SK-N-SH (cell line): ENCODE data around the gene TRIM10. TPM values are rescaled to one million over a fixed set of nuclear protein-coding genes. Genes with fewer than 3 reads are reported as not detected.

Experiments used
- CTCF ChIA-PET: fragments of 300-600, 350-600 bp; formaldehyde crosslinking; extraction: SDS; loops from one replicate; lab custom pipeline; 2021; lab: Yijun Ruan, JAX
- POLR2A ChIA-PET: fragments of 350-600 bp; sonication (Branson Sonifier 250); formaldehyde crosslinking; extraction: SDS; loops from one replicate; lab custom pipeline; 2020; ENCODE audit warnings: antibody characterized with exemption, inconsistent platforms; lab: Yijun Ruan, JAX
- DNase-seq: peaks from one replicate; pipeline ENCODE4 v3.0.0; 2012
- H2AFZ ChIP-seq: fragments of 200-600 bp; sonication (generic); 2 replicates; pipeline ENCODE4 v1.8.1; 2016; ENCODE audit warnings: antibody characterized with exemption, mild to moderate bottlenecking, low read depth
- H3F3A ChIP-seq: fragments of 200-600 bp; sonication (generic); replicated peaks from 2 replicates; pipeline ENCODE3; 2016; ENCODE audit warnings: antibody characterized with exemption, mild to moderate bottlenecking; ENCODE audit not compliant: insufficient read depth
- H3K27ac ChIP-seq, 2 experiments: fragments of 200-500 bp in 1 of 2; fragments of 200-600 bp in 1 of 2; sonication (Bioruptor generic) in 1 of 2; sonication (generic), shearing (Covaris generic) in 1 of 2; 2 replicates each; pipeline versions ENCODE4 v1.5.1 to v1.6.1; 2014 to 2016; ENCODE audit warnings: low read depth in 2 of 2, inconsistent platforms in 1 of 2, low read length in 1 of 2, mild to moderate bottlenecking in 1 of 2, mixed read lengths in 1 of 2
- H3K27me3 ChIP-seq: fragments of 200-600 bp; sonication (generic), shearing (Covaris generic); 2 replicates; pipeline ENCODE4 v1.6.1; 2016; ENCODE audit warnings: mixed run types; ENCODE audit not compliant: insufficient read depth
- H3K36me3 ChIP-seq, 2 experiments: fragments of 200-500 bp in 1 of 2; fragments of 200-600 bp in 1 of 2; sonication (Bioruptor generic) in 1 of 2; sonication (generic) in 1 of 2; replicated peaks in 1 of 2; 2 replicates each; pipeline versions ENCODE3 to v1.5.1; 2014 to 2016; ENCODE audit warnings: low read length in 1 of 2, mild to moderate bottlenecking in 1 of 2; ENCODE audit not compliant: insufficient read depth in 2 of 2, control insufficient read depth in 1 of 2
- H3K4me1 ChIP-seq, 2 experiments: fragments of 200-500 bp in 1 of 2; fragments of 200-600 bp in 1 of 2; sonication (Bioruptor generic) in 1 of 2; sonication (generic), shearing (Covaris generic) in 1 of 2; 2 replicates each; pipeline versions ENCODE4 v1.5.1 to v1.6.1; 2014 to 2016; ENCODE audit warnings: low read depth in 1 of 2, low read length in 1 of 2, mixed run types in 1 of 2; ENCODE audit not compliant: insufficient read depth in 2 of 2, control insufficient read depth in 1 of 2
- H3K4me2 ChIP-seq: fragments of 200-600 bp; sonication (generic), shearing (Covaris generic); 2 replicates; pipeline ENCODE4 v1.6.1; 2017; ENCODE audit warnings: mixed run types
- H3K4me3 ChIP-seq, 2 experiments: fragments of 200-500 bp in 1 of 2; fragments of 200-600 bp in 1 of 2; sonication (Bioruptor generic) in 1 of 2; sonication (generic), shearing (Covaris generic) in 1 of 2; 2 replicates each; pipeline versions ENCODE4 v1.5.1 to v1.8.1; 2014 to 2016; ENCODE audit warnings: low read depth in 2 of 2, inconsistent platforms in 1 of 2, low read length in 1 of 2, mild to moderate bottlenecking in 1 of 2, mixed read lengths in 1 of 2, moderate library complexity in 1 of 2
- H3K79me2 ChIP-seq: fragments of 200-600 bp; sonication (generic); 2 replicates; pipeline ENCODE4 v1.8.1; 2017; ENCODE audit warnings: mild to moderate bottlenecking; ENCODE audit not compliant: insufficient read depth
- H3K9ac ChIP-seq: fragments of 200-600 bp; sonication (generic); 2 replicates; pipeline ENCODE4 v1.6.1; 2017; ENCODE audit warnings: mixed run types
- H3K9me2 ChIP-seq: fragments of 200-600 bp; sonication (generic); 2 replicates; pipeline ENCODE4 v1.6.1; 2017; ENCODE audit warnings: mixed run types
- H3K9me3 ChIP-seq: fragments of 200-600 bp; sonication (generic); 2 replicates; pipeline ENCODE4 v1.6.1; 2017; ENCODE audit warnings: mixed run types, mild to moderate bottlenecking, moderate library complexity
- H4K20me1 ChIP-seq: fragments of 200-600 bp; sonication (generic); 2 replicates; pipeline ENCODE4 v1.6.1; 2017; ENCODE audit warnings: mild to moderate bottlenecking, mixed run types; ENCODE audit not compliant: insufficient read depth
- CHD2 ChIP-seq: fragments of 150-350 bp; IDR thresholded peaks from 2 replicates; pipeline ENCODE4 v1.6.1; 2018; ENCODE audit warnings: low read length; ENCODE audit not compliant: partially characterized antibody
- CTCF ChIP-seq: fragments of 200-600 bp; sonication (generic); IDR thresholded peaks from 2 replicates; pipeline ENCODE4 v1.6.1; 2017; ENCODE audit warnings: antibody characterized with exemption, mild to moderate bottlenecking, moderate library complexity
- NFIC ChIP-seq: IDR thresholded peaks from 2 replicates; pipeline ENCODE4 v1.4.0; 2012; ENCODE audit warnings: borderline replicate concordance
- POLR2AphosphoS5 ChIP-seq: IDR thresholded peaks from 2 replicates; pipeline ENCODE4 v1.6.1; 2012; ENCODE audit warnings: low read depth, low read length
- RAD21 ChIP-seq: IDR thresholded peaks from 2 replicates; pipeline ENCODE4 v1.6.1; 2012; ENCODE audit warnings: mild to moderate bottlenecking, low read length
- RCOR1 ChIP-seq: fragments of 150-350 bp; IDR thresholded peaks from 2 replicates; pipeline ENCODE4 v1.6.1; 2017; ENCODE audit warnings: antibody characterized with exemption, low read length
- REST ChIP-seq: IDR thresholded peaks from 2 replicates; pipeline ENCODE4 v1.6.1; 2012; ENCODE audit warnings: mild to moderate bottlenecking, low read depth, low read length, moderate library complexity
- RFX5 ChIP-seq: IDR thresholded peaks from 2 replicates; pipeline ENCODE4 v1.6.1; 2012; ENCODE audit warnings: mild to moderate bottlenecking, improper control_type of control experiment, low read length
- TCF12 ChIP-seq: IDR thresholded peaks from 2 replicates; pipeline ENCODE4 v1.4.0; 2012
- TEAD4 ChIP-seq: IDR thresholded peaks from 2 replicates; pipeline ENCODE4 v1.4.0; 2012; ENCODE audit warnings: mild to moderate bottlenecking, borderline replicate concordance; ENCODE audit not compliant: insufficient read depth
- USF1 ChIP-seq: IDR thresholded peaks from 2 replicates; pipeline ENCODE4 v1.4.0; 2012; ENCODE audit warnings: low read depth, borderline replicate concordance
- USF2 ChIP-seq: fragments of 150-350 bp; IDR thresholded peaks from 2 replicates; pipeline ENCODE4 v1.6.1; 2017; ENCODE audit warnings: antibody characterized with exemption, low read length, low read depth, borderline replicate concordance
- ZBTB33 ChIP-seq: IDR thresholded peaks from 2 replicates; pipeline ENCODE4 v1.4.0; 2012; ENCODE audit warnings: low read depth, borderline replicate concordance
- WGBS: methylation state at CpG from one replicate; pipeline ENCODE4 v1.1.6; 2017; ENCODE audit warnings: low lambda C conversion rate; 5-methylcytosine and 5-hydroxymethylcytosine counted together
- polyA plus RNA-seq, 3 experiments: library from polyadenylated mRNA; depleted of rRNA; stranded (reverse); fragments of >200 nt; gene quantifications; 2 replicates each; pipeline ENCODE4 v1.2.3, GENCODE V29; 2012

The TRIM10 gene
- polyA plus RNA-seq, 1 of the 3 experiments (the other 2 are of a cell fraction), result not detected

GRCh38 chr6:30152910-30153610 is 8.0 kb downstream of the TRIM10 start:
- no peak for DNase-seq
- no peak overlapping the region for H3K4me2 ChIP-seq
- no peaks in the 10 kb centered on the region; a peak in 1 of 4 replicates for H3K4me1 ChIP-seq
- ChIA-PET CTCF (interaction anchor here (1.3 to 6.4 kb wide), 4 partner anchors 17 to 49 kb away, joined by 4 to 38 read pairs (median 8); partner anchors contain the start of gene TRIM40), POLR2A (no interaction called here)
- no peaks in the 10 kb centered on the region for H3K79me2 ChIP-seq
- no peaks in the 10 kb centered on the region for H4K20me1 ChIP-seq
- no peaks in the 10 kb centered on the region for H3K36me3 ChIP-seq
- 72% methylated on average over 3 of the region's 3 CpGs for WGBS
- H3K27me3 ChIP-seq, result peaks cover 11% of the 10 kb centered on the region; the same call in 1 of the 2 replicates
- no peaks in the 10 kb centered on the region for H3K9me2 ChIP-seq
- no peak overlapping the region for H3K4me3 ChIP-seq
- TF ChIP-seq NFIC (no peak), RCOR1 (no peak), USF2 (no peak), RAD21 (no peak), ZBTB33 (no peak), REST (no peak), USF1 (no peak), TEAD4 (no peak), CTCF (no peak), POLR2AphosphoS5 (no peak), TCF12 (no peak), RFX5 (no peak), CHD2 (no peak)
- no peaks in the 10 kb centered on the region for H3K9me3 ChIP-seq
- H3K27ac ChIP-seq, result no peak overlapping the region
- H2AFZ ChIP-seq, result no peak overlapping the region
- H3F3A ChIP-seq, result no peaks in the 10 kb centered on the region
- no peak overlapping the region for H3K9ac ChIP-seq
